Stimulated activated CD4-positive, alpha-beta T cell treated with anti-CD3 and anti-CD28 coated beads, Interleukin-15, amount 100 ng/mL, for 1 hour (primary cell): ENCODE results near the gene ITPR1.
"Not testable (repeated sequence)": the region's sequence is repeated elsewhere in the genome, so short reads cannot be mapped to it uniquely, and the experiment has no call there.

Source experiments
- DNase-seq, 2 donors: peaks; one replicate each; pipeline ENCODE4 v3.0.0-alpha.2; 2020; ENCODE audit warnings: low read depth in 1 of 2, low spot score in 1 of 2

ITPR1 gene

DNA sequence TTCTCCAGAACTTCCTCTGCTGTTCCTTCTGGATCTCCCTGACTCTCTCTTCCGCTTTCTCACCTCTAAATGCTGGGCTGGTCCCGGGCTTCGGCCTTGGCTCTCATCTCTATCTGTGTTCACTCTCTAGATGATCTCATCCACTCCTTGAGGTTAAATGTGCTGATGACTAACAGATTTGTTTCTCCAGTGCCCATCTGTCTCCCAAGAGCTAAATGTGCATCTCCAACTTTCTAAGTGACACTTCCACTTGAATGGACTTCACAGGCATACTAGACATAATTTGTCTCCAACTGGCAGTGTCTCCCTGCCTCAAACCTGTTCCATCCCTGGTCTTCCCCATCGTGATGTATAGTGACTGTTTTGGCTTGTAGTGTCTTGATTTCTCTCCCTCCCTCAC is 95.3 kb downstream of the ITPR1 start:
- DNase-seq: no peak

DNA sequence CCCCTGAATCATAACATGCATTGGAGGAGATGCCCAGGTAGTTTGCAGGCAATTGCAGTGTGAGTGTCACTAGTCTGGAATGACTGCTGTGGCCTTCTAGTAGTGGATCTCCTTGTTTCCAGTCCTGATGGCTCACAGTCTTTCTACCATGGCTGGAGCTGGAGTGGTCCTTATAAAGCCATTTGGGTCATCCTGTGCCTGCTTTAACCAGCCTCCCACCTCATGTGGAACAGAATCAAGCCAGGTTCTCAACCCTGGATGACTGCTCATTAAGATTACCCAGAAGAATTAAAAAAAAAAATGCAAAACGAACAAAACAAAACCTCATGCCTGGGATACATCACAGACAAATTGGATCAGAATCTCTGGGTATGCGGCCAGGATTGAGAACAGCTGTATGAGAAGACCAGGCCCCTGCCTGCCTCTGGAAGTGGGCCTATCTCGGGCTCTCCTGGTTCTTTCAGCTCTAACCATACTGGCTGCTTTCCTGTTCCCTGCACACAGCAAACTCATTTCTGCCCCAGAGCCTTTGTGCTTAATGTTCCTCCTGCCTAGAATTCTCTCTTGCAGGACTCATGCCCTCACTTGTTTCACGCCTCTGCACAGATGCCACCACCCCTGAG is 96.4 kb downstream of the ITPR1 start:
- no peak for DNase-seq

DNA sequence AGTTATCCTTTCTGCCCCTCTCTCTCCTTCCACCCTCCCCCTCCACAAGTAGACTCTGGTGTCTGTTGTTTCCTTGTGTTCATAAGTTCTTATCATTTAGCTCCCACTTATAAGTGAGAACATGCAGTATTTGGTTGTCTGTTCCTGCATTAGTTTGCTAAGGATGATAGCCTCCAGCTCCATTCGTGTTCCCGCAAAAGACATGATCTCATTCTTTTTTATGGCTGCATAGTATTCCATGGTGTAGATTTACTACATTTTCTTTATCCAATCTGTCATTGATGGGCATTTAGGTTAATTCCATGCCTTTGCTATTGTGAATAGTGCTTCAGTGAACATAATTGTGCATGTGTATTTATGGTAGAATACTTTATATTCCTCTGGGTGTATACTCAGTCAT is 97.7 kb downstream of the ITPR1 start:
- DNase-seq: not testable (repeated sequence)

DNA sequence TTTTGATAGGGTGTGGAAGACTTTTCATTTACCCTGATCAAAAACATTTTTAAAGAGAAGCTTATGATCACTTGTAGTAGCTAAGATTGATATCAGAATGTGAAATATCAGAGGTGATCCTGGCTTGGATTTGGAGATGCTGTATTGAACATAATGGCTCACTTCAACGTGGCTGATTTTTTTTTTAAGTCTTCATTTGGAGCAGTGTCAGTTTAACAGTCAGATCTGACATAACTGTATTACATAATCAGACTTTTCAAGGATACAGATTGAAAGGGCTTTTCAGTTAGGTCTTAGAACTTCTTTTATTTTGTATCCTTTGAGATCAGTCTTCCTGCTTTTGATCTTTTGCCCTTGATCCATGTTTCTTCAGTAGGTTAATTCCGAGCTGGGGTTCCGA is 98.5 kb downstream of the ITPR1 start:
- no peak for DNase-seq

DNA sequence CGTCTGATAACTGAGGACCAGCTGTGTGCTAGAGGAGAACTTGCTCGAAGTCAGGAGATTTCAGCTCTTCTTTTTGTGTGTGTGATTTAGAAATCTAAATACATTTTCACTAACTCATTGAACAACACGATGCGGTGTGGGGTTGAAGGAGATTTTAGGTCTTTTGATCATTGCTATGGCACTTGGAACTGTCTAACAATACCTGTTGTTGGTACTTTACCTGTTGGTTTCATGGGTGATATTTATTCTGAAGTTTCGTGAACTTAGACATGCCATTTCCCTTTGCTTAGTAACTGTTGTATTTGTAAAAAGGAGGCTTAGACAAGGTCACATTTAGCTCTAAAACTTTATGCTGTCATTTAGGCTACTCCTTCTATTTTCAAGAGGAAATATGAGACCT is 99.9 kb downstream of the ITPR1 start:
- DNase-seq: no peak

DNA sequence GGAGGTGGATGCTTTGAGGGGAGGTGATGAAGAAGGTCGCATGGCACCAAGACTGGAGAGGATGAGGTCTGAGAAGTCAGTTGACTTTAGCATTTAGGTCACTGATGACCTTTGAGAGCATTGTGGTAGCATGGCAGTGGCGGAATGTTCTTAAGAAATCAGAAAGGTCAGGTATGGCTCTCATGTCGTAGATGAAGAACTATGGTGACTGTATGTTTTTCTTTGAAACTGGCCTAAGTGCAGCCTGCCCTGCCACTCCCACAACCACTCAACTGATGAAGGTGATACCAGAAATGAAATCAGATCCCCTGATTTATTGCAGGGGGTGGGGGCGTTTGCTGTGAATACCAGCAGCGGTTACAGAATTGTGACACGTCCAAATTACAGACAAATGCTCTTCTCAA is 102.6 kb downstream of the ITPR1 start:
- no peak for DNase-seq

DNA sequence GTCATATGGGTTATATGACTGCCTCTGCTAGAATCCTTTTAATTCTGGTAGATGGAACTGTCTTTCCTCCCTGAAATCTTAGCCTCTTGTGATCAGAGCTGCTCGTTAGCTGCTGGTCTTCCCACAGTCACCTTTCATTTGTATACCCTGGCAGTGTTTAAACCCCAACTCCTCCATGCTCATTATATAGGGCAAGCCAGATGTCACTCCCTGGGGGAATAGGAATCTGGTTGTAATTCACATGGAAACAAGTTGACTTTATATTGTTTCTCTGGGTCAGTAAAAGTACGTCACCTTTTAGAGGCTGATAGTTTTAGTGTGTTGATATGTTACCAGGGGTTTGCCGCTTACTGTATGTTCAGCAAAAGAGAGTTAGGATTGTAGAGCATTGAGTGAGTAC is 103.5 kb downstream of the ITPR1 start:
- no peak for DNase-seq

DNA sequence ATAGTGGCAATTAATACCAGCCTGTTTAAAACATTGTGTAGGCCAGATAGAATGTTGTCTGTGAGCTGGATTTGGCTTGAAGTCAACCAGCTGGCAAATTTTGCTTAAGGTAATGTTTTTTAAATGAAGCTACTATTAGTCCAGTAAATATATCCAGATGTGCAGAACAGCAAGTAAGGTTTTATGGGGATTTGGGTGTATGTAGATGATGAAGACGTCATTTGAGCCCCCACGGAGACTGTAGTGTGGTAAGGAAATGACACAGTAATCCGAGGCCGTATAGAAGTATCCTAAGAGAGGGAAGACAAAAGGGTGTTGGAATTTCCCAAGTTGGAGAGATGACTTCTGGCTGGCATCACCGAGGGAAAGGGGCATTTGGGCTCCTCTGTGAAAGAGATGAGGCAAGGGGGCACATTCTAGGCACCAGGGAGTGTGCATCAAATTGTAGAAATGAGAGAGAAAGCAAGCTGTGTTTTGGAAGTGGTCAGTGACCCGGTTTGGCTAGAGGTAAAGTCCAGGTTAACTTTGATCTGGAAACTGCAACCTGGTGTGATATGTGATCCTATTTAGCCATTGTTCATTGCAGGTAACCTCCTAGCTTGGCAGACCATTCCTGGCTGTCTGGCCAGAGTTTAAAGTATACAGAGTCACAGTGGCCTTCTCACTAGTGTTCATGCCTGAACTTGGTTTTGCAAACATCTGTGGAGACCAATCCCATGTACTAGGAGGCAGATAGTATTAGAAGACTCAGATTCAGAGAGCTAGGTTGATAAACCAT is 104.2 kb downstream of the ITPR1 start:
- no peak for DNase-seq

DNA sequence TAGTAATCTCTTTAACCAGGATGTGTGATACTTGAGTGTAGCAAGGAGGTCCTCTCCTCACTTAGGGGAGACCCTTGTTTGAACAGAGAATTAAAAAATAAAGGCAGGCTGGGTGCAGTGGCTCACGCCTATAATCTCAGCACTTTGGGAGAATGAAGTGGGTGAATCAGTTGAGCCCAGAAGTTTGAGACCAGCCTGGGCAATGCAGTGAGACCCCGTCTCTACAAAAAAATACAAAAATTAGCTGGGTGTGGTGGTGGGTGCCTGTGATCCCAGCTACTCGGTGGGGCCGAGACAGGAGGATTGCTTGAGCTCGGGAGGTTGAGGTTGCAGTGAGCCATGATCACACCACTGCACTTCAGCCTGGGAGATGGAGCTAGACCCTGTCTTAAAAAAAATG is 105.1 kb downstream of the ITPR1 start:
- DNase-seq: not testable (repeated sequence)

DNA sequence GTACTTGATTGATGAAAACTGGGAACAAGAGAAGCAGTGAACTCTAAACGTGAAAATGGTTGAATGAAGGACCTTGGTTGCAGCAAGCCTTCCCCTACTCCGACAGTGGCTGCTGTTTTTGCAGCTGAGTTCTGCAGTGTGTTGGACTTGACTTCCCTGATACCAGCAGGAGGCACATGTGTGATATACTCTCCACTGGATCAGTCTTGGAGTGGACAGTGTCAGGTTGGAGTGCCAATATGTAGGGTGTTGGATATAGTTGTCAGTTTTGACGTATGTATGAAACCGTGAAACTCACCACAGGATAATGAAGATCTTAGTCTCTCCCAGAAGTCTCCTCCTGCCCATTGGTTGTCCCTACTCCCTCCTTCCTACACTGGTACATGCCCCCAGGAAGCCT is 106.5 kb downstream of the ITPR1 start:
- DNase-seq: no peak

DNA sequence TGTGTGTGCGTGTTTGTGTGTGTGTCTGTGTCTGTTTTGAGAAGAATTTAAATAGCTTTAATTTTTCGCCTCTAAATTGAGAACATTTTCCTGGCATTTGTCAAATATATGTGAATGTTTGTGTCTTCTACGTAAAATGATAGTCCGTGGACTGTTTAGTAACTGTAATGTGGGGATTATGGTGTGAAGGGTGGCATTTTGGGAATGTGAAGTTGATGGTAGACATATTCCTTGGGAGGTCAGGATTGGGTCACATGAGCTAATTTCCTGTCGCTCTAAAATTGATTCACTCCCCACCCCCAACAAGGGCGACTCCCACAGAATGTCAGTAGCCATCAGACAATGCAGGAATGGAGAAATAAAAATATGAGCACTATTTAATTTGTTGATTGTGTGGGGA is 107.3 kb downstream of the ITPR1 start:
- DNase-seq: no peak

DNA sequence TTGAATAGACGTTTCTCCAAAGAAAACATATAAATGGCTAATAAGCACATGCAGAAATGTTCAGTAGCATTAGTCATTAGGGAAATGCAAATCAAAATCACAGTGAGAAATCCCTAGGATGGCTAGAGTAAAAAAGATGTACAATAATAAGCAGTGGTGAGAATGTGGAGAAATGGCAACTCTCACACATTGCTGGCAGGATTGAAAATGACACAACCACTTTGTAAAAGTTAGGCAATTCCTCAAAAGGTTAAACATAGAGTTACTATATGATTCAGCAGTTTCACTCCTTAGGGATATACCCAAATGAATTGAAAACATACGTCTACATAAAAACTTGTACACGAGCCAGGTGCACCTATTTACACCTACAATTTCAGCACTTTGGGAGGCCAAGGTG is 108.7 kb downstream of the ITPR1 start:
- DNase-seq: no peak

DNA sequence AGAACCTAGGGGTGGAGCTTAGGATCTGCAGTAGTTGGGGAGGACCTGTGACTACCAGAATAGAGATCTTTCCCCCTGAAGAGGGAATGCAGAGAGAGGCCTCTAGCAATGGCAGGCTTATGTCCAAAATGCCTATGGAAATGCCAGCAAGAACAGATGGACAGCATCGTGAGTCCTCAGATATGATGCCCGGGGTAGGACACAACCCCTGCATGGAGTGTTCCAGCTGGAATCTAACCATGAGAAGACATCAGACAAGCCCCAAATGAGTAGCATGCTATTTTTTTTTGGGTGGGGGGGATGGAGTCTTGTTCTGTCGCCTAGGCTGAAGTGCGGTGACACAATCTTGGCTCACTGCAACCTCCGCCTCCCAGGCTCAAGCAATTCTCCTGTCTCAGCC is 111.5 kb downstream of the ITPR1 start:
- DNase-seq: no peak

DNA sequence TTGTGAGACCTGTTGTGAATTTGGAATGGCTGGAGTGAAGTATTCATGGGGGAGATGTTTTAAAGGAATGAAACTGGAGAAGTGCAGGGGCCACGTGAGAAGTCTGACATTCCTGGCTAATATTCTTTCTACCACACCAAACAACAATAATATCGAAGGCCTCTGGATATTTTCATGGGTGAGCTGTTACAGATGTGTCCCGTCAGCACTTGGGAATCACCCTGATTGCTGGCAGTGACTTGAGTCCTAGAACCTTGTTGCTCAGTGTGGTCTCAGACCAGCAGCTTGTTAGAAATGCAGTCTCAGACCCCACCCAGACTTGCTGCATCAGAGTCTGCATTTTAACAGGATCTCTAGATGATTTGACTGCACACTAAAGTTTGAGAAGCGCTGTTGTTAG is 113.8 kb downstream of the ITPR1 start:
- no peak for DNase-seq

DNA sequence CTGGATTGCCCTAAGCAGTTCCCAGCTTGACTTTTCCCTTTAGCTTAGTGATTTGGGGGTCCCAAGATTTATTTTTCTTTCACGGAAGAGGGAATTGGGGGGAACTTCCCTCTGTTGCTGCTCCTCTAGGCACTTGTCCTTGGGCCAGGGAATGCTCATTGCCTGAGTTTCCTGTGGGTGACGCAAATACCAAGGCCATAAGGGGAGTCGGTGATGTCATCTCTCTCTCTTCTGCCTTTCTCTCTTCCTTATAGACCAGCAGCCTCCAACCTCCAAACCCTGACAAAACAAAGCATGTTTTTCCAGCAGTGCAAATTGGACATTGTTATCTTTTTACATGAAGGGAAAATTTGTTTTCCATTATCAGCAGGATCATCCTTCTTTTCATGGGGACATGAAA is 120.2 kb downstream of the ITPR1 start:
- DNase-seq: no peak

DNA sequence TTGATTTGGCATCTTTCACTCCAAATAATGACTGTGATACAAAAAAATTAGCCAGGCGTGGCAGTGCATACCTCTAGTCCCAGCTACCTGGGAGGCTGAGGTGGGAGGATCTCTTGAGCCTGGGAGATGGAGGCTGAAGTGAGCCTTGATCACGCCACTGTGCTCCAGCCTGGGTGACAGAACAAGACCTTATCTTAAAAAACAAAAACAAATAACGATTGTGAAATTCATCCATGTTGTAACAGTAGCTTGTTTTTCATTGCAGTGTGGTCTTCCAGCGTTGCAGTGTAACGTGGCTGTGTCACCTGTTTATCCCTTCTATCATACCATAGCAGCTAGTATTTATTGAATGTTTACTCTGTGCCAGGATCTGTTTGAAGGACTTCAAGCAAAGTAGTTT is 120.9 kb downstream of the ITPR1 start:
- no peak for DNase-seq

DNA sequence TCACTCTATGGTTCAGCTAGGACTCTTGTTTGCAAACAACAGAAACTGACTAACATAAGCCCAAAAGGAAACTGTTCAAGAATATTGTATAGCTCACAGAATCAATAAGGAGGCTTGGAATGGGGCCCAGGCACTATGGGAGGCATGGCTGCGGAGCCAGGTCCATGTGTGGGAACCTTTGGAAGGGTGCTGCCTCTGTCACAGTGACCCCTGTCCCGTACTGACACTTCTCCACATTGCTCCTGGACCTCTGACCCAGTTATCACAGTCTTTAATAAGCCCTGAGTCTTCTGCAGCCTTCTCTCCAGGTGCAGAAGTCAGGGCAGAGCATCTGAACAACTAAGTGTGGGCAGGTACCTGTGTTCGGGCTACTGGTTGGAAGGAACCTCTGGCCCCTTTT is 121.8 kb downstream of the ITPR1 start:
- DNase-seq: no peak

DNA sequence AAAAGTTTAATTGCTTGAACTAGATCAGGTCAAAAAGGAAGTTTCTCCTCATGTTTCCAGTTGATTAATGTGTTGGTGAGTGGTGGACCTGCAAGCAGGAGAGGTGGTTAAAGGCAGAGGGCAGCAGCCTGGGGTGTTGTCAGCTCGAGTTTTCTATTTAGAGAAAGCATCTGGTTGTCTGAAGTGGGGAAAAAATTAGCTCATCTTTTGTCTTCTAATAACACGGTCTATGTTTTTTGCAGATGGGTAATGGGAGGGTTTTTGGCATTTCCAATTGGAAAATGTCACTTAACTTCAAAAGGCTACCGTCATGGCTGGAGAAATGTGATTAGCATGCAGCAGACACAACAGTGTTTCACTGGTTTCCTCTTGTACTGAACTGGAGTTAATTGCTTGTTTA is 122.6 kb downstream of the ITPR1 start:
- DNase-seq: no peak

DNA sequence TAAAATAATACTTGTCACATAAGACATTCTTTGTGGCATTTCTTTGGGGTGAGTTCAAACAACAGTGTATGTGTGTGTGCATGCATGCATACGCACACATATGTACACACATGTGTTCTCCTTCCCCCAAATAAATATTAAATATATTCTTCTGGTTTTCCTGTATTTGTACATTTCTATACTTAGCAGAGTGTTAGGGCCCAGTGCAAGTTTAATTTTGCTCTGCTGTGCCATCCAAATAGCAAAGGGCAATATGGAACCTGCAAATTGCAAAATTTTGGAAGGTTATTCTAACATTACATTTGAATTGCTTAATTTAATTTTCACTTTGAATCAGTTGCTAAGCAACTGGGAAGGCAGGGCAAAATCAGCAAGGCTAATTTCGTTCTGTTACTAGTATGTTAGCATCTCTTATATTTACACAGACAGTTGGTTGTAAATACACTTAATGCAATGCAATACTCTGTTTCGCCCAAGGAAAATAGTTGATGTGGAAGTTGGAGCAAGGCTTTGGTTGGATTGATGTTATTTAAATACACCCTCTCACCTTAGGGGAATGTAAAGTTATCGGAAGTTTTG is 130.4 kb downstream of the ITPR1 start:
- DNase-seq: no peak

DNA sequence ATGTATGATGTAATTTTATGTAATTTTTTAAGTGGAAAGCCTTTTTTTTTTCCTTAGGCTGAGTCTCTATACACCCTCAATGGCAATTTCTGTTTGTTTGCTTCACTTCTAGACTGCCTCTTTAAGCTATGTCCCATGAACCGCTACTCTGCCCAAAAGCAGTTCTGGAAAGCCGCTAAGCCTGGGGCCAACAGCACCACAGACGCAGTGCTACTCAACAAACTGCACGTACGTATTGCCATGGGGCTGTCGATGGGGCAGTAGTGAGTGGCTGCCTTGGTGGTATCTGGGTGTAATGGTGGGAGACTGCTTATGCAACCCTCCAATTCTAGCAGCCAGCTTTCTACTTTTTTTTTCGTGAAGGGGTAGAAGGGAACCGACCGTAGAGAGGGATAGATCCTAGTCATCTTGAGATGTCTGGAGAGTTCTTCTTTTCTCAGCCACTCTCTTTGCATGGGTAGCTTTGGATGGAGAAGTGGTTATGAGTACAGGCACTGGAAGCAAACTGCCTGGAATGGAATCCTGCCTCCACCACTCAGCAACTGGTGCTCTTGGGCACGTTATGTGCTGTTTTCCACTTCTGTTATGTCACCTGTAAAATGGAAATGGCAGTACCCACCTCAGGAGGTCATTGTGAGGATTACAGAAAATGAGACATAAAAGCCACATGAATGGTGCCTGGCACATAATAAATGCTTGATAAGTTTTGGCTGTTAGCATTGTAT is 134.7 kb downstream of the ITPR1 start:
- no peak for DNase-seq

DNA sequence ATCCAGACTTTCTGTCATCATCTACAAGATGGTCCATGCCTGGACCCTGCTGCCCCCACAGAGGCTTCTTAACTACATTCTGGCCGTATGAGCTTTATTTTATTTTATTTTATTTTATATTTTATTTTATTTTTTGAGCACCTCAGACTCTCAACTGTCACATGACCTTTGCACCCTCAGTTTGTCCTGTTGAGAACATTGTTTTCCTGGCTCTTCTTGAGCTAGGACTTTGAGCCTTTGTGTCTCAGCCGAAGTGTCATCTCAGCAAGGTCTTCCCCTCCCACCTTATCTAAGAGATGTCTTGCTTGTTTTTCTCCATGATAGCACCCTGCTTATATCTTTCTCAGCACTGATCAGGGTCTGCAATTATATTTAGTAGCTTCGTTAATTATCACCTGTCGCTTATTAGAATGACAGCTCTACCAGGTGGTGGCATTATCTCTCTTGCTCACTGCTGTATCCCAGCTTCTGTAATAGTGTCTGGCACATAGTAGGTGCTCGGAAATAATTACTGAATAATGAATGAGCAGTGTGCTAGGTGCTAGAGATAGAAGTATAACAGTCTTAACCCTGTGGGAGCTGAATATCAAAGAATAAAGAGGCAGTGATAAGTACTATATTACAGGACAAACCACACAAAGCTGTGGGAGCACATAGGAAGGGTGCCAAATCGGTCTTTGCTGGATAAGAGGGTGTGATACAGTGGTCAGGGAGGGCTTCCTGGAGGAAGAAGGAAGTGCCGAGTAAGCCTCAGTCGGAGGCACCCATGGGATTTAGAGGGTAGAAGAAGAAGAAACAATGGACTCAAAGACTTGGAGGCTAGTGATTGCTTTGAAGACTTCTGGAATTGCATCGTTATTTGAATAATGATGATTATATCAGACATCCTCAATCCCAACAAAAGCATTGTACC is 136.2 kb downstream of the ITPR1 start:
- DNase-seq: no peak
